GM23248 (cell line): Measurements from ENCODE around the gene SMARCA2.

Experiments used
- EZH2 ChIP-seq: fragments of 200-600 bp; sonication (generic); IDR thresholded peaks from 2 replicates; pipeline ENCODE4 v1.6.1; 2018; ENCODE audit warnings: antibody characterized with exemption, mild to moderate bottlenecking; ENCODE audit not compliant: insufficient read depth, poor library complexity, severe bottlenecking
- EZH2phosphoT487 ChIP-seq: fragments of 200-600 bp; sonication (generic); IDR thresholded peaks from 2 replicates; pipeline ENCODE4 v1.6.1; 2018; ENCODE audit warnings: antibody characterized with exemption, moderate library complexity, mild to moderate bottlenecking, low read depth; ENCODE audit not compliant: insufficient read depth

DNA sequence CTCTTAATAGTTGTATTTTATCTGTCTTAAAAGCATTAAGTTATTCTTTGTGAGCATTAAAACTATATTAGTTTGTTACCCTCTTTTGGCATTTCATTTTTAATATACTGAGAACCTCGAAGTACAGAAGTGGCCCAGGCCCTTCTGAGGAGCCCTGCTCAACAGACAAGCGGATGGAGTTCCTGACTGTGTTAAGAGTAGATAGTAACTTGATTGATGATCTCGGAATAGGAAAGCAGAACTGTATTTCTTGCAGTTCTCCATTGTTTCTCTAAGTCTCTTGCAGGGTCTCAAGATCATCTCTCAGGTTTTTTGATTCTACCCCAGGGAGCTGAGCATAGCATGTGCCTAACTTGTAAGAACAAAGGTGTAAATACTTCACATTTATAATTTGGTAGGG, 139.6 kb downstream of the SMARCA2 start:
- no peak for TF ChIP-seq EZH2
- TF ChIP-seq EZH2phosphoT487: no peak
